SU-DHL-6 (cell line): ENCODE measurements around the gene SGCE.

Experiments used
- H2AFZ ChIP-seq: fragments of 200-600 bp; sonication (generic); 2 replicates; pipeline ENCODE4 v1.6.1; 2014; ENCODE audit warnings: low read depth, mild to moderate bottlenecking, moderate library complexity, mixed read lengths, antibody characterized with exemption, low read length; ENCODE audit not compliant: severe bottlenecking
- H3F3A ChIP-seq: fragments of 200-600 bp; shearing (Covaris generic); 2 replicates; pipeline ENCODE4 v1.6.0; 2016; ENCODE audit warnings: antibody characterized with exemption, mild to moderate bottlenecking; ENCODE audit not compliant: insufficient read depth
- H3K27ac ChIP-seq: fragments of 200-600 bp; sonication (generic); 2 replicates; pipeline ENCODE4 v1.5.1; 2016; ENCODE audit warnings: low read depth, mild to moderate bottlenecking, low read length, moderate library complexity, mixed read lengths
- H3K27me3 ChIP-seq: fragments of 200-600 bp; sonication (generic), shearing (Covaris generic); 2 replicates; pipeline ENCODE4 v1.6.0; 2014; ENCODE audit warnings: mild to moderate bottlenecking, low read length
- H3K36me3 ChIP-seq: fragments of 200-600 bp; sonication (generic); 2 replicates; pipeline ENCODE4 v1.6.1; 2014; ENCODE audit warnings: mild to moderate bottlenecking, low read length, mixed read lengths
- H3K4me2 ChIP-seq: fragments of 300-600, 200-600 bp; shearing (Covaris generic), sonication (generic); 2 replicates; pipeline ENCODE4 v1.6.0; 2014; ENCODE audit warnings: low read length, low read depth, mild to moderate bottlenecking; ENCODE audit not compliant: poor library complexity, severe bottlenecking
- H3K4me3 ChIP-seq: fragments of 200-600 bp; sonication (generic); 2 replicates; pipeline ENCODE4 v1.5.1; 2014; ENCODE audit warnings: antibody characterized with exemption, low read length, mild to moderate bottlenecking, mixed read lengths; ENCODE audit not compliant: insufficient read depth, poor library complexity, severe bottlenecking
- H3K79me2 ChIP-seq: fragments of 200-600 bp; sonication (generic); 2 replicates; pipeline ENCODE4 v1.6.1; 2014; ENCODE audit warnings: mild to moderate bottlenecking, low read length, moderate library complexity; ENCODE audit not compliant: insufficient read depth
- H3K9ac ChIP-seq: fragments of 200-600 bp; sonication (generic); 2 replicates; pipeline ENCODE4 v1.7.0; 2014; ENCODE audit warnings: mild to moderate bottlenecking, low read length
- H3K9me2 ChIP-seq: fragments of 200-600 bp; sonication (generic); replicated peaks from 2 replicates; pipeline ENCODE4 v1.6.1; 2014; ENCODE audit warnings: low read length; ENCODE audit not compliant: insufficient read depth
- H3K9me3 ChIP-seq: fragments of 200-600 bp; sonication (generic); 2 replicates; pipeline ENCODE4 v1.6.1; 2014; ENCODE audit warnings: low read length, mixed read lengths; ENCODE audit not compliant: insufficient read depth
- H4K20me1 ChIP-seq: fragments of 200-600 bp; sonication (generic); 2 replicates; pipeline ENCODE4 v1.6.1; 2014; ENCODE audit warnings: low read depth, mild to moderate bottlenecking, antibody characterized with exemption, low read length, moderate library complexity, mixed read lengths
- CTCF ChIP-seq: fragments of 200-600 bp; sonication (generic); IDR thresholded peaks from one replicate; pipeline ENCODE4 v1.5.1; 2017; ENCODE audit warnings: antibody characterized with exemption, mild to moderate bottlenecking, low read length, moderate library complexity; ENCODE audit not compliant: insufficient read depth, poor library complexity, severe bottlenecking
- EZH2phosphoT487 ChIP-seq: fragments of 200-600 bp; sonication (generic), shearing (Covaris generic); conservative IDR thresholded peaks from 2 replicates; pipeline ENCODE4 v1.6.1; 2018; ENCODE audit warnings: mild to moderate bottlenecking, antibody characterized with exemption, low read length, moderate library complexity, mixed read lengths

Gene SGCE

DNA sequence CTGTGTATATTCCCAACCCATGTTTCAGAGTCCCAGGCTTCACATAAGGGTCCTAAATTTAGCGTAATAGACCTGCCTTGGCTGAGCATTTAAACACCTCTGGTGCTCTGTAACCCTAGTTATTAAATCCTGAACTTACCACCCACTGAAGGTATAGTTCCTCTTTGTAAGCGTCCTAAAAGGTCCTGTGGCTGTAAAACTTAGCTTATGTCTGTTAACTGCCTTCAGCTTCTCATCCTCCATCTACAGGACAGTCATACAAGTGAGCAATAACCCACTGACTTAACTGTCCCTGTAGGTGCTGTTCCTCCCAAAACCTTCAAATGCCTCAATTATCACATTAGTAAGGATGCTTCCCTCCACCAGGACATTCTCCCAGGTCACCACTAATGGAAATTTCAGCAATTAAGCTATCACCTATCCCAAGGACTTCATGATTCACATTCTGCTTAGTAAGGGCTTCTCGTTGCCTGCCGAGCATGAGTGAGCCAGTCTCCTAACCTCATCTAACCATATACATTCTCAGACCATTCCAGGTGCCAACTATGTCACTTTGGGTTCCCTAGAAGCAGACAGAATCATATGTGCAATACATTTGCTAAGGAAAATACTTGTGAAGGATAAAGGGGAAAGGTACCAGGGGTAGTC, 90.6 kb downstream of the SGCE start:
- H3K9ac ChIP-seq, result no peak overlapping the region
- TF ChIP-seq EZH2phosphoT487, result no peak
- TF ChIP-seq CTCF, result no peak
- H3K36me3 ChIP-seq, result no peaks in the 10 kb centered on the region
- H4K20me1 ChIP-seq, result no peaks in the 10 kb centered on the region
- H3K79me2 ChIP-seq, result no peaks in the 10 kb centered on the region
- H3K27ac ChIP-seq, result no peak overlapping the region
- no peaks in the 10 kb centered on the region for H3K27me3 ChIP-seq
- H3K4me3 ChIP-seq, result no peak overlapping the region
- no peak overlapping the region for H2AFZ ChIP-seq
- H3K9me2 ChIP-seq, result no peaks in the 10 kb centered on the region
- no peak overlapping the region for H3K4me2 ChIP-seq
- no peaks in the 10 kb centered on the region for H3K9me3 ChIP-seq
- no peaks in the 10 kb centered on the region for H3F3A ChIP-seq

GRCh38 chr7:94562525-94562924, 93.4 kb downstream of the SGCE start:
- H2AFZ ChIP-seq, result no peak overlapping the region
- no peaks in the 10 kb centered on the region for H3K79me2 ChIP-seq
- no peaks in the 10 kb centered on the region for H3K9me3 ChIP-seq
- no peak for TF ChIP-seq CTCF
- no peak for TF ChIP-seq EZH2phosphoT487
- no peak overlapping the region for H3K4me3 ChIP-seq
- H3F3A ChIP-seq, result no peaks in the 10 kb centered on the region
- H4K20me1 ChIP-seq, result no peaks in the 10 kb centered on the region
- H3K36me3 ChIP-seq, result no peaks in the 10 kb centered on the region
- no peak overlapping the region for H3K4me2 ChIP-seq
- no peaks in the 10 kb centered on the region for H3K27me3 ChIP-seq
- H3K27ac ChIP-seq, result no peak overlapping the region
- H3K9me2 ChIP-seq, result no peaks in the 10 kb centered on the region
- no peak overlapping the region for H3K9ac ChIP-seq

DNA sequence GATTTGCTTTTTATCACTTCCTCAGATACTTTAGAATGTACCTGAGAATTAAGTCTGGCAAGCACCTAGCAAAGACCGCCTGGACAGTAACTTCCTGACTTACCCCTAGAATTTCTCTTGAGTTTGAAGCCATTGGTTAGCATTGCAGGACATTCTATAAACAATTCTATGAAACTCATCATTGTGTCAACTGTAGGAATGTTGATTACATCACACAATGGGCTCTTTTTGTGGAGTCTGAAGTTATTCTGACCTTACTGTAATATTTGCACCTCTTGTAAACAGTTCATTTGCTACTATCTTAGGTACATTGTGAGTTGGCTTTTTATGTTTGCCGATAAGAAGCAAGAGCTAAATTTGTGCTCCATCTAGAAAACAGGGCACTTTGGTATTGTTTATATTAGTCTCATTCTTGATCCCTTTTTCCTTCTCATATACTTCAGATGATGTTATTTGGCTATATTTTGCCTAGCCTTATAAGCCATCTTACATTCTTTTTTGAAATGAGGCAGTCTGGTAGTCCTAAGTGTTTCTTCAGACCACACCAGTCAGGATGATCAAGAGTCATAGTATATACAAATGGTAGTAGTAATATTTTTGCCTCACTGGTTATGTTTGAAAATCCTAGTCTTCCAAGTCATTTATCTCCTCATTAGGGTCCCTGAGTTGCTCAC, 94.0 kb downstream of the SGCE start:
- Histone ChIP-seq H3K79me2 (no peaks in the 10 kb centered on the region), H3K4me2 (no peak overlapping the region)

More for the DNA sequence above, 94.0 kb downstream of the SGCE start:
- Histone ChIP-seq H3K4me3 (no peak overlapping the region), H3K27ac (no peak overlapping the region), H2AFZ (no peak overlapping the region), H3K9me3 (no peaks in the 10 kb centered on the region), H3K9me2 (no peaks in the 10 kb centered on the region), H3F3A (no peaks in the 10 kb centered on the region), H3K36me3 (no peaks in the 10 kb centered on the region), H4K20me1 (no peaks in the 10 kb centered on the region), H3K9ac (no peak overlapping the region), H3K27me3 (no peaks in the 10 kb centered on the region)
- TF ChIP-seq CTCF (no peak), EZH2phosphoT487 (no peak)
